ENCODE data around the gene FBXW7. TPM values are rescaled to one million over a fixed set of nuclear protein-coding genes. Genes with fewer than 3 reads are reported as not detected.
"Not testable (repeated sequence)": the region's sequence is repeated elsewhere in the genome, so short reads cannot be mapped to it uniquely, and the experiment has no call there.

FBXW7 gene
- total RNA-seq, 1 donor: 79.5 TPM

- no peak overlapping the region for H3K4me3 ChIP-seq (ENCODE audit: low read depth, low read length)
- no peak for TF ChIP-seq CTCF (IDR thresholded peaks at IDR 0.05; ENCODE audit: insufficient read depth, low read depth, low read length)
- no peak for DNase-seq (ENCODE audit: low read depth)
Observed at GRCh38 chr4:152554742-152555141, 18.9 kb upstream of the FBXW7 start.

- H3K4me3 ChIP-seq (ENCODE audit: low read depth, low read length); DNase-seq (ENCODE audit: low read depth): not testable (repeated sequence)
Observed at GRCh38 chr4:152550687-152551086, 14.8 kb upstream of the FBXW7 start.

DNA sequence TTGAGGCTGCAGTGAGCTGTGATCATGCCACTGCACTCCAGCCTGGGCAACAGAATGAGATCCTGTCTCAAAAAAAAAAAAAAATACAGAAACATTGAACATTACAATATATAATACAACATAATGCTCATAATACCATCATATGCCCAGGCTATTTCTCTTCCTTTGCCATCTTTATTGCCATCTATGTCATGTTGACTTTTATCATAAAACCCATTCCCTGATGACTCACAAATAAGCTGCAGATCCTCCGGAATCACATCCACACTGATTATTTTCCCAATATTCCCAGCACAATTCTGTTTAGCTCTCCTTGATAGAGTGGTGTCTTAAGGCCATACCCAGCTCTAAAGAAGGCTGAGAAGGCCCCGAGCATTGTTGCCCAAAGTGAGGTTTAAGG, 9.2 kb upstream of the FBXW7 start:
- TF ChIP-seq CTCF (IDR thresholded peaks at IDR 0.05; ENCODE audit: insufficient read depth, low read depth, low read length): no peak
- no peak for DNase-seq (ENCODE audit: low read depth)

GRCh38 chr4:152544533-152544932, 8.6 kb upstream of the FBXW7 start:
- H3K4me3 ChIP-seq (ENCODE audit: low read depth, low read length); DNase-seq (ENCODE audit: low read depth): not testable (repeated sequence)

More for the DNA sequence above, 9.2 kb upstream of the FBXW7 start:
- H3K4me3 ChIP-seq (ENCODE audit: low read depth, low read length): no peak overlapping the region

- TF ChIP-seq CTCF (IDR thresholded peaks at IDR 0.05; ENCODE audit: insufficient read depth, low read depth, low read length): no peak
- DNase-seq (ENCODE audit: low read depth): no peak
- no peak overlapping the region for H3K4me3 ChIP-seq (ENCODE audit: low read depth, low read length)
Observed at GRCh38 chr4:152540941-152541340, 5.0 kb upstream of the FBXW7 start.

DNA sequence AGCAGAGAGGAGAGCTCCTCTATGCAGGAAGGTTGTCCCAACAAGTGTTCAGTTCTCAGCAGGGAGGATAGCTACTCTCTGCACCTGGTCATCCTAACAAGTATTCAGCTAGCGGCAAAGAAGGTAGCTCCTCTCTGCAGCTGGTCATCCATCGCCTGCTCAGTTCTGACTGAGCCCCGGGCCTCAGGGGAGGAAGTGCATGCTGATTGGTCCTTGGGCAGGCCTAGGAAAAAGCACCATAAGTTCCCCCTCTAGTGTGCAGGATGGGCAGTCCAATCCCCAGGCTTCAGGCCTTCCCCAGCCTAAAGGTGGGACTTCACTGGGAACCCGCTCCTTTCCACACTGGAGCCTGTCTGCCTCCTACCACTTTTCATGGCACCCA, 4.4 kb upstream of the FBXW7 start:
- TF ChIP-seq CTCF (IDR thresholded peaks at IDR 0.05; ENCODE audit: insufficient read depth, low read depth, low read length): no peak
- no peak for DNase-seq (ENCODE audit: low read depth)

GRCh38 chr4:152539556-152540292, 3.8 kb upstream of the FBXW7 start:
- no peak overlapping the region for H3K4me3 ChIP-seq (ENCODE audit: low read depth, low read length)
- no peak for DNase-seq (ENCODE audit: low read depth)
- TF ChIP-seq CTCF (IDR thresholded peaks at IDR 0.05; ENCODE audit: insufficient read depth, low read depth, low read length): no peak

More for the DNA sequence above, 4.4 kb upstream of the FBXW7 start:
- H3K4me3 ChIP-seq (ENCODE audit: low read depth, low read length): no peak overlapping the region

- no peak overlapping the region for H3K4me3 ChIP-seq (ENCODE audit: low read depth, low read length)
- DNase-seq (ENCODE audit: low read depth): no peak
- TF ChIP-seq CTCF (IDR thresholded peaks at IDR 0.05; ENCODE audit: insufficient read depth, low read depth, low read length): no peak
Observed at GRCh38 chr4:152537881-152538280, 2.0 kb upstream of the FBXW7 start.

Data from fibroblast of villous mesenchyme (primary cell).